Measurements from ENCODE around the gene ZNF836.

- TF ChIP-seq CTCF (IDR thresholded peaks at IDR 0.05) (no peak), POLR2A (IDR thresholded peaks at IDR 0.05) (no peak), EP300 (IDR thresholded peaks at IDR 0.05) (no peak)
Observed at GRCh38 chr19:52110780-52111179, 60.6 kb downstream of the ZNF836 start.
